Measurements from ENCODE around the gene CNGA4.
A peak's percentile ranks its signal among the peaks of the same experiment; 100 is the strongest.

Gene CNGA4

GRCh38 chr11:6206456-6207180, 32.3 kb upstream of the CNGA4 start:
- no peak for TF ChIP-seq CTCF (conservative IDR thresholded peaks at IDR 0.05; ENCODE audit: low read depth)
- POLR2A ChIA-PET (ENCODE audit: low non-redundant PET), result no interaction called here
- DNase-seq (ENCODE audit: low spot score), result no peak
- no peak overlapping the region for H3K27ac ChIP-seq
- CTCF ChIA-PET, result interaction anchor here (0.6 to 1.0 kb wide), 3 partner anchors 147 to 315 kb away, joined by 3 read pairs; no protein-coding TSS in a partner anchor

GRCh38 chr11:6209801-6210200, 29.1 kb upstream of the CNGA4 start:
- POLR2A ChIA-PET (ENCODE audit: low non-redundant PET), result no interaction called here
- TF ChIP-seq CTCF (conservative IDR thresholded peaks at IDR 0.05; ENCODE audit: low read depth), result no peak

GRCh38 chr11:6210274-6210955, 28.5 kb upstream of the CNGA4 start:
- no peak for DNase-seq (ENCODE audit: low spot score)
- ChIA-PET CTCF (interaction anchor here (0.6 kb wide), 1 partner anchor 57 kb away, joined by 3 read pairs; no protein-coding TSS in a partner anchor), POLR2A (ENCODE audit: low non-redundant PET) (no interaction called here)
- no peak for TF ChIP-seq CTCF (conservative IDR thresholded peaks at IDR 0.05; ENCODE audit: low read depth)
- no peak overlapping the region for H3K27ac ChIP-seq

More at GRCh38 chr11:6209801-6210200, 29.1 kb upstream of the CNGA4 start:
- H3K27ac ChIP-seq, result no peak overlapping the region
- DNase-seq (ENCODE audit: low spot score), result no peak
- CTCF ChIA-PET, result no interaction called here

GRCh38 chr11:6214530-6214929, 24.4 kb upstream of the CNGA4 start:
- CTCF ChIA-PET, result interaction anchor here (0.6 kb wide), 2 partner anchors 49 to 148 kb away, joined by 5 read pairs; no protein-coding TSS in a partner anchor
- TF ChIP-seq CTCF (conservative IDR thresholded peaks at IDR 0.05; ENCODE audit: low read depth), result no peak
- no peak for DNase-seq (ENCODE audit: low spot score)
- POLR2A ChIA-PET (ENCODE audit: low non-redundant PET), result no interaction called here
- H3K27ac ChIP-seq, result no peak overlapping the region

- CTCF ChIA-PET, result interaction anchor here (0.7 kb wide), 1 partner anchor 59 kb away, joined by 3 read pairs; no protein-coding TSS in a partner anchor
- no peak for TF ChIP-seq CTCF (conservative IDR thresholded peaks at IDR 0.05; ENCODE audit: low read depth)
- H3K27ac ChIP-seq, result no peak overlapping the region
- no peak for DNase-seq (ENCODE audit: low spot score)
- POLR2A ChIA-PET (ENCODE audit: low non-redundant PET), result no interaction called here
These were observed 22.4 kb upstream of the CNGA4 start for GRCh38 chr11:6216501-6216900.

GRCh38 chr11:6217722-6218121, 21.2 kb upstream of the CNGA4 start:
- DNase-seq (ENCODE audit: low spot score), result no peak
- TF ChIP-seq CTCF (conservative IDR thresholded peaks at IDR 0.05; ENCODE audit: low read depth), result no peak
- H3K27ac ChIP-seq, result 0 out of 2 replicates have a peak overlapping the region, but pooled peaks have one; percentile 3
- POLR2A ChIA-PET (ENCODE audit: low non-redundant PET), result no interaction called here
- CTCF ChIA-PET, result interaction anchor here (0.6 kb wide), 2 partner anchors 146 to 1009 kb away, joined by 4 to 5 read pairs; no protein-coding TSS in a partner anchor
